Glutamatergic neuron (in vitro differentiated cells): ENCODE measurements around the gene NRXN3. TPM values are rescaled to one million over a fixed set of nuclear protein-coding genes. Genes with fewer than 3 reads are reported as not detected.

Source experiments
- DNase-seq: peaks from one replicate; pipeline ENCODE4 v3.0.0; 2022
- H3K27ac Mint-ChIP-seq: one replicate; pipeline ENCODE4 v1.8.0; 2020; ENCODE audit warnings: mild to moderate bottlenecking, mixed read lengths, inconsistent platforms; ENCODE audit not compliant: unreplicated experiment
- H3K27me3 Mint-ChIP-seq: one replicate; pipeline ENCODE4 v1.8.0; 2020; ENCODE audit warnings: mild to moderate bottlenecking, moderate library complexity, mixed read lengths, inconsistent platforms; ENCODE audit not compliant: unreplicated experiment
- H3K36me3 Mint-ChIP-seq: one replicate; pipeline ENCODE4 v1.8.0; 2020; ENCODE audit warnings: mild to moderate bottlenecking, mixed read lengths, inconsistent platforms; ENCODE audit not compliant: unreplicated experiment
- H3K4me1 Mint-ChIP-seq: one replicate; pipeline ENCODE4 v1.8.0; 2020; ENCODE audit warnings: mild to moderate bottlenecking, low read depth, mixed read lengths, inconsistent platforms; ENCODE audit not compliant: unreplicated experiment
- H3K4me3 Mint-ChIP-seq: one replicate; pipeline ENCODE4 v1.8.0; 2020; ENCODE audit warnings: mild to moderate bottlenecking, mixed read lengths, inconsistent platforms; ENCODE audit not compliant: unreplicated experiment
- H3K9me3 Mint-ChIP-seq: one replicate; pipeline ENCODE4 v1.8.0; 2020; ENCODE audit warnings: mild to moderate bottlenecking, moderate library complexity, mixed read lengths, inconsistent platforms; ENCODE audit not compliant: unreplicated experiment
- CTCF ChIP-seq: fragments of 200-600 bp; sonication (generic); IDR thresholded peaks from one replicate; pipeline ENCODE4 v1.5.0; 2021; ENCODE audit not compliant: partially characterized antibody, unreplicated experiment
- total RNA-seq: library from RNA; stranded (reverse); fragmentation: NEBNext Ultra II Directional; extraction: Animal tissue kit (Norgen Biotek cat#: 25700); gene quantifications from one replicate; pipeline ENCODE4 v1.2.1, GENCODE V29; 2021; ENCODE audit not compliant: unreplicated experiment

The NRXN3 gene
- total RNA-seq, 1 donor from 2014 or later, result 1.2 TPM

- Mint-ChIP-seq H3K4me3 (no peak overlapping the region), H3K27me3 (no peaks in the 10 kb centered on the region), H3K4me1 (peaks cover 12% of the 10 kb centered on the region), H3K27ac (no peak overlapping the region), H3K9me3 (no peaks in the 10 kb centered on the region), H3K36me3 (no peaks in the 10 kb centered on the region)
- DNase-seq, result no peak
- no peak for TF ChIP-seq CTCF
Measured at GRCh38 chr14:79658769-79659168, 1488.6 kb downstream of the NRXN3 start.

GRCh38 chr14:79660053-79660939, 1490.1 kb downstream of the NRXN3 start:
- peaks cover 2% of the 10 kb centered on the region for H3K9me3 Mint-ChIP-seq
- no peak overlapping the region for H3K27ac Mint-ChIP-seq
- H3K4me3 Mint-ChIP-seq, result no peak overlapping the region
- peaks cover 21% of the 10 kb centered on the region for H3K4me1 Mint-ChIP-seq
- TF ChIP-seq CTCF, result no peak
- DNase-seq, result no peak
- H3K27me3 Mint-ChIP-seq, result no peaks in the 10 kb centered on the region
- no peaks in the 10 kb centered on the region for H3K36me3 Mint-ChIP-seq

GRCh38 chr14:79661752-79662151, 1491.6 kb downstream of the NRXN3 start:
- H3K36me3 Mint-ChIP-seq, result no peaks in the 10 kb centered on the region
- peaks cover 2% of the 10 kb centered on the region for H3K9me3 Mint-ChIP-seq
- H3K27ac Mint-ChIP-seq, result no peak overlapping the region
- H3K4me1 Mint-ChIP-seq, result peaks cover 24% of the 10 kb centered on the region
- H3K27me3 Mint-ChIP-seq, result no peaks in the 10 kb centered on the region
- no peak for TF ChIP-seq CTCF
- no peak overlapping the region for H3K4me3 Mint-ChIP-seq
- no peak for DNase-seq

- Mint-ChIP-seq H3K36me3 (no peaks in the 10 kb centered on the region), H3K4me1 (peaks cover 22% of the 10 kb centered on the region), H3K27ac (no peak overlapping the region), H3K27me3 (no peaks in the 10 kb centered on the region), H3K4me3 (no peak overlapping the region), H3K9me3 (peaks cover 2% of the 10 kb centered on the region)
- no peak for DNase-seq
- no peak for TF ChIP-seq CTCF
Measured at GRCh38 chr14:79663453-79663852, 1493.3 kb downstream of the NRXN3 start.

- Mint-ChIP-seq H3K9me3 (peaks cover 2% of the 10 kb centered on the region), H3K4me1 (peaks cover 19% of the 10 kb centered on the region), H3K27me3 (no peaks in the 10 kb centered on the region), H3K4me3 (peak overlapping the region; percentile 47), H3K27ac (peak overlapping the region; percentile 77), H3K36me3 (no peaks in the 10 kb centered on the region)
- DNase-seq, result no peak
- TF ChIP-seq CTCF, result no peak
Measured at GRCh38 chr14:79665556-79665955, 1495.4 kb downstream of the NRXN3 start.
